GM10248 (cell line): Measurements from ENCODE around the gene NEK4.

Experiments
- CTCF ChIA-PET: fragments of 300-600 bp; sonication (Branson Sonifier 250); formaldehyde crosslinking; extraction: SDS; loops from one replicate; lab custom pipeline; 2021; ENCODE audit warnings: antibody characterized with exemption; lab: Yijun Ruan, JAX
- POLR2A ChIA-PET: fragments of 350-650 bp; sonication (Branson Sonifier 250); formaldehyde crosslinking; extraction: SDS; loops from one replicate; lab custom pipeline; 2020; ENCODE audit warnings: antibody characterized with exemption; lab: Yijun Ruan, JAX
- DNase-seq: peaks from one replicate; pipeline ENCODE4 v3.0.0; 2012; ENCODE audit errors: extremely low spot score
- TF ChIP-seq, protein P1 (sequence below): IDR thresholded peaks from 2 replicates; pipeline ENCODE4 v1.5.1; 2012; ENCODE audit warnings: mild to moderate bottlenecking, low read depth; ENCODE audit errors: extremely low read depth, missing control alignments, control extremely low read depth

Gene NEK4

DNA sequence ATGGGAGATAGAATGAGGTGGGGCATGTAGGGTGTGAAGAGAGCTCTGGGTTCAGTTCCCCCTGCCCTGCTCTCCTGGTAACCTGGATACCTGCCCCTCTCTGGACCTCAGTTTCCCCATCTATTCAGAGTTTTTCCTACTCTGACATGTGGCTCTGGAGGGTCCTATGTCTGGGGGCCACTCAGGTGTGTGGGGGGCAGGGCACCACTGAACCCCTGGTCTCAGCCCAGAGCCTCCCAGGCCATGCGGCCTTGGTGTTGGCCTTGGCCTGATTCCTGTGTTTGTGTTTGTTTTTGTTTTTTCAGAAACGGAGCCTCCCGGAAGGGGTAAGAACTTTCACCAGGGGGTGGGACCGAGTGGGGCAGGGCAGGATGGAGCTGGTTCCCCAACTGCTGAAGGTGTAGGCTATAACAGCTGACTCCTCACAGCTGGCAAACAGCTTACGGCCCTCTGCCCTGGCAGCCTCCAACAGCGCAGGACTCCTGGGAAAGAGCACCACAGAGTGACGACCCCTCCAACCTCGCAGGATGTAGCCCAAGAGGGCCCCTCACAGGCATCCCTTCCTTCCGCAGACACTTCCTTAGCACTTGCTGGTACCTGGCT, 24.7 kb upstream of the NEK4 start:
- no peak for DNase-seq
- ChIA-PET POLR2A (no interaction called here), CTCF (interaction anchor here (1.3 to 1.6 kb wide), 2 partner anchors 21 to 28 kb away, joined by 3 read pairs; no protein-coding TSS in a partner anchor)
- TF ChIP-seq, protein P1, sequence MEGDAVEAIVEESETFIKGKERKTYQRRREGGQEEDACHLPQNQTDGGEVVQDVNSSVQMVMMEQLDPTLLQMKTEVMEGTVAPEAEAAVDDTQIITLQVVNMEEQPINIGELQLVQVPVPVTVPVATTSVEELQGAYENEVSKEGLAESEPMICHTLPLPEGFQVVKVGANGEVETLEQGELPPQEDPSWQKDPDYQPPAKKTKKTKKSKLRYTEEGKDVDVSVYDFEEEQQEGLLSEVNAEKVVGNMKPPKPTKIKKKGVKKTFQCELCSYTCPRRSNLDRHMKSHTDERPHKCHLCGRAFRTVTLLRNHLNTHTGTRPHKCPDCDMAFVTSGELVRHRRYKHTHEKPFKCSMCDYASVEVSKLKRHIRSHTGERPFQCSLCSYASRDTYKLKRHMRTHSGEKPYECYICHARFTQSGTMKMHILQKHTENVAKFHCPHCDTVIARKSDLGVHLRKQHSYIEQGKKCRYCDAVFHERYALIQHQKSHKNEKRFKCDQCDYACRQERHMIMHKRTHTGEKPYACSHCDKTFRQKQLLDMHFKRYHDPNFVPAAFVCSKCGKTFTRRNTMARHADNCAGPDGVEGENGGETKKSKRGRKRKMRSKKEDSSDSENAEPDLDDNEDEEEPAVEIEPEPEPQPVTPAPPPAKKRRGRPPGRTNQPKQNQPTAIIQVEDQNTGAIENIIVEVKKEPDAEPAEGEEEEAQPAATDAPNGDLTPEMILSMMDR, result no peak

DNA sequence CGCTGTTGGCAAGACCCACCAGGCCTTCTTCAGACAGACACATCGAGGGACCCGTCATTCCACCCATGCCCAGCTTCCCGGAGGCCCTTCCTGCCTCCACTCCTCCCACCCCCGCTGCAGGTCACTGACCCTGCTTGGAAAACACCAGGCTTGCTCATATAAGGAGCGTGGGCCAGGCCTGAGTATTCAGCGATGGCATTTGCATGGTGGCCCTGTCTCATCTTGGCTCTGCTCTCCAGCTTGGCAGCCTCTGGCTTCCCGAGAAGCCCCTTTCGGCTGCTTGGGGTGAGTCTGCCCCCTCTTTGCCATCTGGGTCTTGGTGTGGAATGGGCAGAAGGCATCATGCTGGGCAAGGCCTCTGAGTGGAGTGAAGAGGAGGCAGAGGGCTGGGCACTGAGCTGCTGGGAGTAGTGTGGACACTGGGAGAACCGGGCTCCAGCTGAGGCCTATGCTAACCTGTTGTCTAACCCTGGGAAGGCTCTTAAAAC, 23.9 kb upstream of the NEK4 start, which contains the start of gene ITIH3:
Gene ITIH3 (plus strand): TSS at position 185 of the 488 bp plus-strand sequence. CDS start 8 bp downstream, at position 193.
- ChIA-PET POLR2A (no interaction called here), CTCF (interaction anchor here (1.1 to 1.6 kb wide), 3 partner anchors 20 to 28 kb away, joined by 3 read pairs; no protein-coding TSS in a partner anchor)
- TF ChIP-seq, protein P1, result no peak
- DNase-seq, result no peak

DNA sequence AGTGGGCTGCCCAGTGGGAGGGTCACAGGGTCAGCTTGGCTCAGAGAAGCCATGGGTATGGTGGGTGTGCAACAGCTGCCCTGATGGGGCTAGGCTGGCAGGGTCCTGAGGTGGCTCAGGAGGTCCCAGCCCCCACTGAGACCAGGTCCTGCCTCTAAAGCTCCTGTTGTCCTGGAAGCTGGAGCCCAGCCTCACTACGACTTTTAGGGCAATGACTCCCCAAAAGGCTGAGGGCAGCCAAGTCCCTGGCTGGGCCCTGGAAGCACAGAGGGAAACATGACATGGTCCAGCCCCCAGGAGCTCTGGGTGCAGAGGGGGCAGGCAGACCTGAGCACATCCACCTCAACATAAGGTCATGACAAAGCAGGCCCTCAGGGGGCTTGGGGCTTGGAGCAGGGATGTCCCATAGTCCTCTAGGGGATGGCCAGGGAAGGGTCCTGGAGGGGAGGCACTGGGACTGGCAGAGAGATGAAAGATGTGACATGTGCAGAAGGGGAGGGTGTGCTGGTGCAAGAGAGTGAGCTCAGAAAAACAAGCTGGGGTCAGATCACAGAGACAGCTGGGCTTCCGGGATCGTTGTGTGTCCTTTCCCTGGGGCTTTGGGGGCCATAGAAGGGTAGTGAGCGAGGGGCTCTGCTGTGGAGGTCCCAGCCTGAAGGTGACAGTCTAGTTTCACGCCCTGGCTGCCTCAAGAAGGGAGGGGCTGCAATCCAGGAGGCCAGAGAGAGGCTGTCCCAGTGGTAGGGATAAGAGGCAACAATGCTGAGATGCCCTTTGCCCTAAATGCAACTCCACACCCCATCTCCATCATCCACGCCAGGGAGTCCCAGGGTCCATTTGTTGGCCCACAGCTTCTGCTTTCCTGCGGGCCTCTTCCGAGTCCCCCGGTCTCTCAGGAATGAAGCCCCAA, 23.2 kb upstream of the NEK4 start:
- TF ChIP-seq, protein P1, result no peak
- POLR2A ChIA-PET, result no interaction called here
- no peak for DNase-seq
- CTCF ChIA-PET, result interaction anchor here (1.1 to 2.2 kb wide), 2 partner anchors 25 to 27 kb away, joined by 3 to 7 read pairs; no protein-coding TSS in a partner anchor

DNA sequence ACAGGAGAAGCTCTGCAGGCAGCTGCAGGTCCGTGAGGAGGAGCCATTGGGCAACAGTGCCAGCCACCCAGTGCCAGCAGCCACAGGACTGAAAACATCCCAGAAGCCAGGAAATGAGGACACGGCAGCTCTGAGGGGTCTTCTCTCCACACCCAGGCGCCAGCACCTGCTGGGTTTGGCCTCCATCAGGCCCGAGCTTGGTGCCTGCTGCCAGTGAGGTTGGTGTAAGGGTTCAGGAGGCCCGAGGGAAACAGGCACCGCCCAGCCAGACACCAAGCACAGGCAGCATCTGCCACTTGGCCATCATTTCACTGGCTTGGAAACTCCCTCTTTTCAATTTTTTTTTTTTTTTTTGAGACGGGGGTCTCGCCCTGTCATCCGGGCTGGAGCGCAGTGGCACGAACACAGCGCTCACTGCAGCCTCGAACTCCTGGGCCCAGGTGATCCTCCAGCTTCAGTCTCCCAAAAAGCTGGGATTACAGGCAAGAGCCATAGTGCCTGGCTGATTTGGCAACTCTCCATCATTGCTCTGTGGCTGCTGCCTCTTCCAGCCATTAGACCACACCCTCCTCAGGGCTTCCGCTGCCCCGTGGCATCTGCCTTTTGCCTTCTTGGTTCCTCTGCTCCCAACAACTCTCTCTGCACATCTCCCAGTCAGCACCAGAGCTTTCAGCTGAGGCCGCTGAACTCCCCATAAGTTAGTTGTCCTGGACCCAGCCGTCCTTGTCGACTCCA, 22.4 kb upstream of the NEK4 start:
- no peak for DNase-seq
- TF ChIP-seq, protein P1, result no peak
- ChIA-PET CTCF (interaction anchor here (0.8 to 2.2 kb wide), 5 partner anchors 10 to 54 kb away, joined by 3 to 7 read pairs (median 3); no protein-coding TSS in a partner anchor), POLR2A (interaction anchor here (0.5 kb wide), 1 partner anchor 72 kb away, joined by 4 read pairs; no protein-coding TSS in a partner anchor)

DNA sequence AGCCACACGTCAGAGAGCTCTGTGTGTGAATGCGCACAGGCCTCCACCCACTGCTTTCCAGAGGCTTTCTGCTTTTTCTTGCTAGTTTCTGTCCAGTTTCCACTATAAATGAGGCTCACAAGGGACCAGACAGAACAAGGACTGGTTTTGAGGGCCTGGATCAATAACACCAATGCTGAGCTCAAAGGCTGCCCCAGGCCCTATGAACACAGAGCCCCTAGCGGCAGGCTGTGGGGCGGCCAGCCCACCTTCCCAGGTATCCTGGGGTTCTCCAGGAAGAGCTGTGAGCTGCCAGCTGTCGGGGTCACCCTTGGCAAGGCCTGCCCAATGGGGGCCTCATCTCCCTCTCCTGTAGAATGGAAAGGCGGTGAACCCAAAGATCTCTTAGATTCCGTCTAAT, 21.7 kb upstream of the NEK4 start:
- no peak for DNase-seq
- TF ChIP-seq, protein P1, result no peak
- POLR2A ChIA-PET, result no interaction called here
- CTCF ChIA-PET, result interaction anchor here (0.8 to 2.2 kb wide), 6 partner anchors 9 to 53 kb away, joined by 3 to 7 read pairs (median 4); no protein-coding TSS in a partner anchor
